Erythroblast (primary cell): ENCODE measurements around the gene ARX.

Source experiments
- DNase-seq, 2 experiments: peaks; one replicate each; lab custom pipeline; 2025; lab: John Stamatoyannopoulos, UW
- GATA1 ChIP-seq: IDR thresholded peaks from 2 replicates; pipeline ENCODE4 v1.6.1; 2011; ENCODE audit warnings: low read depth, mild to moderate bottlenecking, control low read depth, low read length, moderate library complexity
- POLR2A ChIP-seq: IDR thresholded peaks from 2 replicates; pipeline ENCODE4 v1.6.1; 2011; ENCODE audit warnings: mild to moderate bottlenecking, low read length

The ARX gene

GRCh38 chrX:25011589-25012432 lies 4.0 kb downstream of the ARX start:
- peak in 1 of 2 experiments; percentile 1 for DNase-seq
- no peak for TF ChIP-seq GATA1
- no peak for TF ChIP-seq POLR2A

- peak in 1 of 2 experiments; percentile 0 for DNase-seq
Measured at GRCh38 chrX:25010784-25011588, 4.8 kb downstream of the ARX start.

DNA sequence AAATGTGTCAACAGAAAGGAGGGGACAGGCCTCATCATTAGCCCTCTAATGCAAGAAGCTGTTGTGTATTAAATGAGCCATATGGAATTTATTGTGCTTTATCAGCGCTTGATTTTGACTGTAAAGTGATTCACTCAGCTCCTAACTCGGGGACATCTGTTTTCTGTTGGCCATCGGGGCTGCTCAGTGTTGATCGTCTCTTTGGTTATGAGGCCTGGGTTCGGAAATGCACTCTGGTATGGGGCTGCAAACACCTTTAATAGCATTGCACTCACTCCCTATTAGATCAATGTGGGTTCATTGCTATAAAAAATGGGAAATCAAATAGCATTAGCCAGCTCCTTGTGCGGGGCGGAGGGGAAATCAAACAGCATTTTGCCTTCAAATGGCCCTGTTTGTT lies 6.4 kb downstream of the ARX start:
- TF ChIP-seq POLR2A: no peak
- TF ChIP-seq GATA1: no peak
- DNase-seq: no peak

More at GRCh38 chrX:25010784-25011588, 4.8 kb downstream of the ARX start:
- TF ChIP-seq GATA1 (no peak), POLR2A (no peak)

- DNase-seq: no peak
- TF ChIP-seq POLR2A: no peak
- no peak for TF ChIP-seq GATA1
Measured at GRCh38 chrX:25007059-25008053, 8.4 kb downstream of the ARX start.

DNA sequence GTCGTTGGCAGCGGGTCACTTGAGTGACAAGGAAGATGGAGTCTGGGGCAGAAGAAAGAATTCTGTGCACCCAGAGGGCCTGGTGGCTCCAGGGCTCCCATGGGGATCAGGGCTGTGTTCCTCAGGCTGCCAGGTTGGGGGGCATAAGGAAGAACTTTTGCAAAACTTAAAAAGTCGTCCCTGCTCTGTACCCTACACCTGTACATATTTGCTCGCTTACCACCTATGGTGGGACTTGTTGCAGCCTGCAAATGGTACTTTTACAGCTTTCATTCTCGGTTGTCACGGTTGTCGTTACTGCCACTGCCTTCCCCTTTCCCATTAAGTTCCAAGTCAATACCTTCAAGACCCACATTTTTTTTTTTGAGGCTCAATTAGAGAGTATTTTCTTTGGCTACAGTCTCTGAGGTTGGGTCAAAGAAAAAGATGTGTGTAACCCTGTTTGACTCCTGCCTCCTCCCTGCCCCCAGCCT lies 9.1 kb downstream of the ARX start:
- no peak for DNase-seq
- TF ChIP-seq GATA1 (no peak), POLR2A (no peak)

DNA sequence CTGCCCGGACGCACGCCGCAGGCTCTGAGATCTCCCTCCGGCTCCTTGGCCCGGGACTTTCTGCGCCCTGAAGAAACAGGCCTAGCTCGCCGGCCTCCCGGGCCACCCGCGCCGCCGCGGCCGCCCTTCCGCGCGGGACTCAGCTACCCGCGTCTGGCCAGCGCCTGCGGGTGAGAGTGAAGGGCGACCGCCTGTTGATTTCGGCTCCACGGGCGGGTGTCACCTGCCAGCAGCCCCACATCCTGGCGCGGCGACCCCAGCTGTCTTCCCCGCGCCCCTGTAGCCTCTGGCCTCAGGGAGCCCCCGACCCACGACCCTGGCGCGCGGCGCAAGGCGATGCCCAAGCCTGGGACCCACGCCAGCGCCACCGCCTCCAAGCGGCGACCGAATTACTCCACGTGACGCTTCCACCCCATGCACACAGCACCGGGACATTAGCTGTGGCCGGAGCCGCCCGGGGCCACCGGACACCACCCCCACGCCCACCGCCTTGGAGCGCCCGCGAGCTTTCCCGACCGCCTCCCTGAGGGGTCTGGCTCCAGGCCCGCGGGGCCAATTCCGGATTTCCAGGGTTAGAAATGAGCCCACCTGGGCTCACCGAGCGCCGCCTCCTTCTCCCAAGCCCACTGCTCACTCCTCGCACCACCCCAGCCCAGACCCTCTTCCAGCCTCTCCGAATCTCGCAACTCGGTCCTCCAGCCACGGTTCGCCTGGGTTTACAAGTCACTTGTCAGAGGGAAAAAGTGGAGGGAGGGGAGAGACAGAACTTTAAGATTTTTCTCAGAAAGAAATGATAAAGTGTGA lies 10.2 kb downstream of the ARX start:
- no peak for TF ChIP-seq GATA1
- TF ChIP-seq POLR2A: no peak
- no peak for DNase-seq

DNA sequence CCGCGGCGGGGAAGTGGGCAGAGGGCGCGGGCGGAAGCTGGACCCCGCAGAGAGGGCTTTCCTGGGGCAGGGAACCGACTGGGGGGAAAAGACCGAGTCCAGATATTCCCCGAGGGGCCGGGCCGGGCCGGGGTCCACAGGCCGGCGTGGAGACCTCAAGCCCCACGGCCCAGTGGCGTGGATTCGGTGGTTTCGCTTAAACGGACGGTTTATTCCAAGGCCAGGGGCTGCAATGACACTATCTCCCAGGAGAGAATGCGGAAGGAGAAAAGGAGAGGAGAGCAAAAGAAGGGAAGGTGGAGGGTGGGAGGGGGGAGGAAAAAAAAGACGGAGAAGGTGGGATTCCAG lies 10.8 kb downstream of the ARX start:
- no peak for TF ChIP-seq GATA1
- TF ChIP-seq POLR2A: no peak
- DNase-seq: no peak

- no peak for TF ChIP-seq GATA1
- DNase-seq: no peak
Measured at GRCh38 chrX:25004485-25005032, 11.2 kb downstream of the ARX start.

DNA sequence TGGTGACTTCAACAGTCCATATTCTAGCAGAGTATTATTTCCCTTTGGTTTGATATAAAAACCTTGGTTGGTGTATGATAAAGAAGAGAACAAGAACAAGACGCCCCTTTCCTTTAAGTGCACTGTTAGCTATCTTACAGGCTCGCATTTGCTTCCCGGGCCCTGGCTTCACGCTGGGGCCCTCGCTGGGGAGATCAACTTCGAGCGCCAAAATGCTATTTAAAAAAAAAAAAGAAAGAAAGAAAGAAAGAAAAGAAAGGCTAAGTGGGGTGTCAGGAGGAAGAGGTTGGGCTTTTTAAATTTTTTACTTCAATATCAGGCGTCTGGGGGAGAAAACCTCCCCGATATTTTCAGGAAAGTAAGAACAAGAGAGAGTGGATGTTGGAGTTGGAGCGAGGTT lies 11.7 kb downstream of the ARX start:
- TF ChIP-seq POLR2A: no peak
- TF ChIP-seq GATA1: no peak

GRCh38 chrX:25003066-25003849 lies 12.5 kb downstream of the ARX start:
- DNase-seq: no peak
- TF ChIP-seq GATA1: no peak
- TF ChIP-seq POLR2A: no peak

More for the DNA sequence above, 11.7 kb downstream of the ARX start:
- no peak for DNase-seq

GRCh38 chrX:25002661-25003020 lies 13.1 kb downstream of the ARX start:
- TF ChIP-seq POLR2A: no peak
- no peak for TF ChIP-seq GATA1

More at GRCh38 chrX:25002661-25003020, 13.1 kb downstream of the ARX start:
- DNase-seq: no peak
